GM11168 (cell line): ENCODE data around the gene SLC24A4.

Experiments used
- in situ Hi-C: fragments of 300-500 bp; cut with MboI; formaldehyde crosslinking; loops from one replicate; pipeline ENCODE4 v1.12.0; 2022; ENCODE audit warnings: low sequenced_read_pairs; ENCODE audit not compliant: unreplicated experiment

SLC24A4 gene

GRCh38 chr14:92451755-92452154 is 128.8 kb downstream of the SLC24A4 start:
- in situ Hi-C loops: loop anchor here (25.0 kb wide), 1 partner anchor 314 kb away; no protein-coding TSS in a partner anchor

GRCh38 chr14:92452471-92452870 is 129.5 kb downstream of the SLC24A4 start:
- in situ Hi-C loops: loop anchor here (25.0 kb wide), 1 partner anchor 315 kb away; no protein-coding TSS in a partner anchor

GRCh38 chr14:92453691-92454090 is 130.7 kb downstream of the SLC24A4 start:
- in situ Hi-C loops: loop anchor here (25.0 kb wide), 1 partner anchor 316 kb away; no protein-coding TSS in a partner anchor

GRCh38 chr14:92455231-92455630 is 132.3 kb downstream of the SLC24A4 start:
- in situ Hi-C loops: loop anchor here (25.0 kb wide), 1 partner anchor 318 kb away; no protein-coding TSS in a partner anchor

GRCh38 chr14:92456215-92457015 is 133.4 kb downstream of the SLC24A4 start:
- in situ Hi-C loops: loop anchor here (25.0 kb wide), 1 partner anchor 319 kb away; no protein-coding TSS in a partner anchor

GRCh38 chr14:92457016-92457565 is 134.1 kb downstream of the SLC24A4 start:
- in situ Hi-C loops: loop anchor here (25.0 kb wide), 1 partner anchor 320 kb away; no protein-coding TSS in a partner anchor

- in situ Hi-C loops: loop anchor here (25.0 kb wide), 1 partner anchor 321 kb away; no protein-coding TSS in a partner anchor
Observed at GRCh38 chr14:92458136-92459029, 135.4 kb downstream of the SLC24A4 start.

GRCh38 chr14:92459030-92459949 is 136.3 kb downstream of the SLC24A4 start:
- in situ Hi-C loops: loop anchor here (25.0 kb wide), 1 partner anchor 322 kb away; no protein-coding TSS in a partner anchor

GRCh38 chr14:92459950-92460421 is 137.0 kb downstream of the SLC24A4 start:
- in situ Hi-C loops: loop anchor here (25.0 kb wide), 1 partner anchor 323 kb away; no protein-coding TSS in a partner anchor

- in situ Hi-C loops: loop anchor here (25.0 kb wide), 1 partner anchor 323 kb away; no protein-coding TSS in a partner anchor
Observed at GRCh38 chr14:92460541-92460915, 137.6 kb downstream of the SLC24A4 start.

GRCh38 chr14:92460916-92461579 is 138.1 kb downstream of the SLC24A4 start:
- in situ Hi-C loops: loop anchor here (25.0 kb wide), 1 partner anchor 324 kb away; no protein-coding TSS in a partner anchor

- in situ Hi-C loops: loop anchor here (25.0 kb wide), 1 partner anchor 325 kb away; no protein-coding TSS in a partner anchor
Observed at GRCh38 chr14:92461891-92462290, 138.9 kb downstream of the SLC24A4 start.

- in situ Hi-C loops: loop anchor here (25.0 kb wide), 1 partner anchor 325 kb away; no protein-coding TSS in a partner anchor
Observed at GRCh38 chr14:92462568-92462967, 139.6 kb downstream of the SLC24A4 start.

- in situ Hi-C loops: loop anchor here (25.0 kb wide), 1 partner anchor 326 kb away; no protein-coding TSS in a partner anchor
Observed at GRCh38 chr14:92463141-92463540, 140.2 kb downstream of the SLC24A4 start.

GRCh38 chr14:92464156-92464555 is 141.2 kb downstream of the SLC24A4 start:
- in situ Hi-C loops: loop anchor here (25.0 kb wide), 1 partner anchor 327 kb away; no protein-coding TSS in a partner anchor

- in situ Hi-C loops: loop anchor here (25.0 kb wide), 1 partner anchor 327 kb away; no protein-coding TSS in a partner anchor
Observed at GRCh38 chr14:92464716-92465115, 141.8 kb downstream of the SLC24A4 start.

- in situ Hi-C loops: loop anchor here (25.0 kb wide), 1 partner anchor 328 kb away; no protein-coding TSS in a partner anchor
Observed at GRCh38 chr14:92465353-92466055, 142.5 kb downstream of the SLC24A4 start.
